Body of pancreas (tissue), 4 donors: Measurements from ENCODE around the gene SLC50A1.

ENCODE experiments used
- POLR2A ChIP-seq, 3 donors: fragments of 450-650 bp; IDR thresholded peaks; one replicate each; pipeline ENCODE4 v1.6.1; 2016; ENCODE audit warnings: antibody characterized with exemption in 3 of 3, mild to moderate bottlenecking in 2 of 3
- TF ChIP-seq, protein P1 (sequence below), 7 experiments: fragments of 450-650 bp in 4 of 7; fragments of 200-600 bp in 3 of 7; sonication (generic) in 3 of 7; IDR thresholded peaks; one replicate each; pipeline ENCODE4 v1.5.1; 2016 to 2019; ENCODE audit warnings: antibody characterized with exemption in 7 of 7

DNA sequence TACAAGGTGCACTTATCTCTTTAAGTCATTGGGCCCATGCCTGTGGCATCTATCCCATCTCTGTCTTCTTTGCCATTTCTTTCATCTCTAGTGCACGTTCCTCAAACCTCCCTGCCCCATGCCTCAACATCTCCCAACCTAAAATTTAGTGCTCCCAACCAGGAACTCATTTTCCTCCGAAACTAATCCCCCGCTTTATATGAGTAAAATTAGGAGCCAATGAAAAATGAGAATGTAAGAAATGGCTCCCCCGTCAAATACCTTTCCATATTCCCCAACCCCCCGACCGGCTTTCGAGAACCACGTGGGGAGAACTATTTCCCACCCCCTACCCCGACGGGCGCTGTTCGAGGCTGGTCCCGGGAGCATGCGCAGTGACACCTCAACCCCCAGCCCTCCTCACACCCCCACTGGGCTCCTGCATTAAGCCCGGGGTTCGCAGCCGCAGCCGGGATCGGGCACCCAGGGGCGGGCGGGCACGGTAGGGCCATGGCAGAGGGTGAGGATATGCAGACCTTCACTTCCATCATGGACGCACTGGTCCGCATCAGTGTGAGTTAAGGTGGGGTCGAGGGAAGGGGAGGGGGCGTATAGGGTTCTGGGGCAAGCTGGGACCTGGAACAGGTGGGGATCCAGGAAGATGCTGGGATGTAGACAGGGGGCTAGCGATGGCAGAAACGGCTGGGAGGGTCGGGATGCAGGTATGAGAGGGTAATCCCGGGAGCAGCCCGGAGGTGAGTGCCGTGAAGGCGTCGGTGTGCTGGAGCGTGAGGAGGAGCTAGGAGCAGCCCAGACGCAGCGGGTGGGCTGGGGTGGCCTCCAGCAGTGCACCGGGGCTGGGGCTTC lies 38.0 kb downstream of the SLC50A1 start, which contains the start of gene TRIM46:
- TF ChIP-seq, protein P1, sequence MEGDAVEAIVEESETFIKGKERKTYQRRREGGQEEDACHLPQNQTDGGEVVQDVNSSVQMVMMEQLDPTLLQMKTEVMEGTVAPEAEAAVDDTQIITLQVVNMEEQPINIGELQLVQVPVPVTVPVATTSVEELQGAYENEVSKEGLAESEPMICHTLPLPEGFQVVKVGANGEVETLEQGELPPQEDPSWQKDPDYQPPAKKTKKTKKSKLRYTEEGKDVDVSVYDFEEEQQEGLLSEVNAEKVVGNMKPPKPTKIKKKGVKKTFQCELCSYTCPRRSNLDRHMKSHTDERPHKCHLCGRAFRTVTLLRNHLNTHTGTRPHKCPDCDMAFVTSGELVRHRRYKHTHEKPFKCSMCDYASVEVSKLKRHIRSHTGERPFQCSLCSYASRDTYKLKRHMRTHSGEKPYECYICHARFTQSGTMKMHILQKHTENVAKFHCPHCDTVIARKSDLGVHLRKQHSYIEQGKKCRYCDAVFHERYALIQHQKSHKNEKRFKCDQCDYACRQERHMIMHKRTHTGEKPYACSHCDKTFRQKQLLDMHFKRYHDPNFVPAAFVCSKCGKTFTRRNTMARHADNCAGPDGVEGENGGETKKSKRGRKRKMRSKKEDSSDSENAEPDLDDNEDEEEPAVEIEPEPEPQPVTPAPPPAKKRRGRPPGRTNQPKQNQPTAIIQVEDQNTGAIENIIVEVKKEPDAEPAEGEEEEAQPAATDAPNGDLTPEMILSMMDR (IDR thresholded peaks at IDR 0.05): no peak
- no peak for TF ChIP-seq POLR2A (IDR thresholded peaks at IDR 0.05)
